GM19452 (cell line): ENCODE data around the gene SUMO4.

ENCODE experiments used
- ATAC-seq: cut with Tn5 transposase; IDR thresholded peaks from one replicate; pipeline ENCODE4 v1.9.1; 2021; ENCODE audit not compliant: unreplicated experiment

Gene SUMO4

DNA sequence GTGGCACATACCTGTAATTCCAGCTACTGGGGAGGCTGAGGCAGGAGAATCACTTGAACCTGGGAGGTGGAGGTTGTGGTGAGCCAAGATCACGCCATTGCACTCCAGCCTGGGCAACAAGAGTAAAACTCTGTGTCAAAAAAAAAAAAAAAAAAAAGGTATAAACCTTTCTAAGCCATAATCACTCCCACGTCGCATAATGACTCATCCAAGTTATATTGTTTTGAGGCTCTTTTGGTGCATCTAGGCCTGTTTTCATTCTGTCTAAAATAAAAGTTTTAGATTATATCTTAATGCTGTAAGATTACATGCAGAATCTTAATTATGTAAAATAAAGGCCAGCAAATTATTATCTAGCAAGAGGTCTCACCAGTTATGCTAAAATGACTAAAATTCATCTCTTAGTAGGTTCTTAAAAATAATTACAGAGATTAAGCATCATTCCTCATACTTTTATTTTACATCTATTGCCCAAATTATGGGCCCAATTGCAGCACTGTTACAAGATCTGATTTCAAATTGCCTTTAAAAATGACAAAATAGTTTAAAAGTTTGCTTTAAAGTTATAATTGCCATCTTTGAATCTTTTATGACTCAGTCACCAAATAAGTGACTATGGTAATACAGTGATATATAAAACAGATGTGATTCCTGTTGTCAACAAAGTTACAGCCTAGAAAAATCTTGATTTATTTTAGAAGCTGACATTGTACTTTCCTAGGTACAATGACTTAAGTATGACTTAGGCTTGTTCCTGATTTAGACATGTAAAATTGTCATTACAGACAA is 10.4 kb upstream of the SUMO4 start:
- no peak for ATAC-seq

- no peak for ATAC-seq
Observed at GRCh38 chr6:149392093-149392492, 8.0 kb upstream of the SUMO4 start.

- ATAC-seq = no peak
Observed at GRCh38 chr6:149392535-149392934, 7.5 kb upstream of the SUMO4 start.

- no peak for ATAC-seq
Observed at GRCh38 chr6:149393002-149393679, 6.9 kb upstream of the SUMO4 start.

GRCh38 chr6:149395185-149395584 is 4.9 kb upstream of the SUMO4 start:
- ATAC-seq = no peak

DNA sequence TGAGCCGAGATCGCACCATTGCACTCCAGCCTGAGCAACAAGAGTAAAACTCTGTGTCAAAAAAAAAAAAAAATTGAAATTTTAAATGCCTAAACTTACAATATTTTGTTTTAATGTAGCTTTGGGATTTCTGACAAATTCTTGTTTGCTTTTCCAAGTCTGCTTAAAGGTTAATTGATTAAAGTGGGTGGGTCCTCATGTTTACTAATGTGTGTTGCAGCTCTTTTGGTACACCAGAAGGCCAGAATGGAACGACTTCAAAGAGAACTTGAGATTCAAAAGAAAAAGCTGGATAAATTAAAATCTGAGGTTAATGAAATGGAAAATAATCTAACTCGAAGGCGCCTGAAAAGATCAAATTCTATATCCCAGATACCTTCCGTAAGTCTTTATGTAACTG is 2.7 kb upstream of the SUMO4 start:
- ATAC-seq = no peak

DNA sequence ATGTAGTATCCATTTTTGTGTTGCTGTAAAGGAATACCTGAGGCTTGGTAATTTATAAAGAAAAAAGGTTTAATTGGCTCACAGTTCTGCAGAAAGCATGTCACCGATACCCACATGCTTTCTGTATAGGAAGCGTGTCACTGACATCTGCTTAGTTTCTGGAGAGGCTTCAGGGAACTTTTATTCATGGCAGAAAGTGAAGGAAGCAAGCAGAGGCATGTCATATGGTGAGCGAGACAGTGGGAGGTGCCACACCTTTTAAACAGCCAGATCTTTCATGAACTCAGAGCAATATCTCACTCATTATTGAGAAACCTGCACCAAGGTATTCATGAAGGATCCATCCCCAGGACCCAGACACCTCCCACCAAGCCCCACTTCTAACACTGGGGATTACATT is 3.5 kb downstream of the SUMO4 start:
- no peak for ATAC-seq

- ATAC-seq = no peak
Observed at GRCh38 chr6:149405823-149406765, 6.0 kb downstream of the SUMO4 start.

DNA sequence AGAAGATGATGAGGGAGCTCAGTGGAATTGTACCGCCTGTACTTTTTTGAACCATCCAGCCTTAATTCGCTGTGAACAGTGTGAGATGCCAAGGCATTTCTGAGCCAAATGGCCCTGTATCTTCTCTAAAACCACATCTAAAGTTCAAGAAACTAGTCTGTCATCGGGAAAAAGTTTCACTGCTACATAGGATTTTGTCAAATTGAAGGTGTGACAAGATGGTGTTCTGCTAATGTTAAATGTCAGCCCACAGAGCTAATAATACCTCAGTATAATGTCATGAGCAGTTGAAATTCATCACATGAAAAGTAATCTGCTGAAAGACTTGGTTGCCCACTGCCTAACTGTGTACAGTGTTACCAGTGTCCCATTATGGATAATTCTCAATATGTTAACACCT is 9.6 kb downstream of the SUMO4 start:
- ATAC-seq = no peak

- no peak for ATAC-seq
Observed at GRCh38 chr6:149410557-149410956, 10.5 kb downstream of the SUMO4 start.

- ATAC-seq = no peak
Observed at GRCh38 chr6:149414009-149414408, 13.9 kb downstream of the SUMO4 start.

DNA sequence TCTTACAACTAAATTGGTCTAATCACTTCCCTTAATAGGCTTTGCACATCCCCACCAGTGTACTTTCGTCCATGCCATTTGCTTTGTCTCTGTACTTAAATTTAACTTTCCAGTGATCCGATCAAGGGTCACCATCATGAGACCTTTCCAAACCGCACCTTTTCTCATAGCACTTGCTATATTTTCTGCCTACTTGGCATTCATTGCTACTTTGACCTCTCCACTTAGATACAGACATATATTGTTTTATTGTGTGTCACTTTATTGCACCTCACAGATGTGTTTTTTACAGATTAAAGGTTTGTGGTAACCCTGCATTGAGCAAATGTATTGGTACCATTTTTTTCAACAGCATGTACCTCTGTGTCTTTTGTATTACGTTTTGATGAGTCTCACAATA is 14.8 kb downstream of the SUMO4 start:
- no peak for ATAC-seq

GRCh38 chr6:149419696-149420404 is 19.8 kb downstream of the SUMO4 start:
- no peak for ATAC-seq

DNA sequence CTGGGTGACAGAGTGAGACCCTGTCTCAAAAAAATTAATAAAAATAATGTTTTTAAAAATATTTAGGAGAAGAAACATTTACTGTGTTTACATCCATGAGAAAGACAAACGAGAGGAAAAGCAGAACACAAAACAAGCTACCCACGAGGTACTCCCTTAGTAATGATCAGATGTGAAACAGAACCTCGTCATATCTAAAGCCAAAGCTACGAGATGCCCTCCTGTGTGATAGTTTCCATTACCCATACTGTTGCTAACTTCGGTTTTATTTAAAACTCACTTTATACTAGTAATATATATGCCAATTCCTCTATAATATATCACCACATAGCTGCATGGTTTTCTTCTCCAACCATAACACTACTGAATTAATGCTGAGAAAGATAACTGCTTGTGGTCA is 21.1 kb downstream of the SUMO4 start:
- no peak for ATAC-seq

DNA sequence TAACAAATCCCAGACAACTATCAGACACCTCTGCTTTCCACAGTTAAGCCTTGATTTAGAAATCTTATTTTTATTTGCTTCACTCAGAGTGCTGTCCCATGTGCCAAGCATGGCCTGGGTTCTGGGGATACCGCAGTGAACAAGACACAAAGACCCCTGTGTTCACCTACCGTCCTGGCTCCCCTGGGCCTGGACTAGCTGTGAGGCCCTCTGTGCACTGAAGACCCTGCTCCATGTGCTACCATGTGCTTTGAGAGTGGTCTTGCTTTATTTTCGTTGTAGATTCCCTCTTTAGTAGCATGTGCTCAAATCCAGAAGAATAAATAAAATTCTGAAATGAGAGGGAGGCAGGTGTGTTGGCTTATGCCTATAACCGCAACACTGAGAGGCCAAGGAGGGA is 22.5 kb downstream of the SUMO4 start:
- no peak for ATAC-seq

DNA sequence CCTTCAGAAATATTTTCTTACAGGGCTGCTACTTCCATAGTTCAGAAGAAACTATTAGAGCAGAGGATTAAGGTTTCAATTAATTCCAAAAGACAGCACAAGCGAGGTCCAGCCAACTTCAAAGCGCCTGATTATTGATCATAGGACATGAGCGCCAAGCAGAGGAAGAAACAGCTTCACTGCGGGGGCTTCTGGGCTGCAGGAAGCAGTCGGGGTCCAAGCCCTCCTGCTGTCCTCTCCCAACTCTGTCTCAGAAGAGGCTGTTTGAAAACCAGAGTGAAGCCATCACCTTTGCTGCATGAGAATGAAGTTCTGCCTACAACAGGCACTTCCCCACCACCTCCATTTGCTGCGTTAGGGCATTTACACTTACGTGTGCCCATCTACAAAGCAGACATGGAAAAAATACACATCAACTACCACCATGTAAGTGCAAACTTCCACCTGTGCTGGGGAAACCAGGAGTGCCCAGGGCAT is 23.9 kb downstream of the SUMO4 start:
- ATAC-seq = no peak

DNA sequence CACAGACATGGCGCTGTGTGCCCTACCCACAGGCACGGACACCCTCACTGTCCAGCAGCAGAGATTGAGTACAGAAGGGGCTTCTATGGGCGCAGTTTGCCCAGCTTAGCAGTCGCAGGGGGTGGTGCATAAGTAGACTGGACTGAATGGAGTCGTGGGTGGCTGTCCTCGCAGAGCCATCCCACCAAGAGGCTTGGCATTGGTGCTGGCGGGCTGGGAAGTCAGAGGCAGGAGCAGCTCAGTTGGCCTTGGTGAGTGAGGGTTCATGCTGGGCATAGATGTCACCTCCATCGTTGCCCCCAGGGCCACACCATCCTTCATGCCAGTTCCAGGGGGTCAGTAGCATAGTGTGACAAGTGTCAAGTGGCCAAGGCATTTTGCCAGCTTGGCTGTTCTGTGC is 25.2 kb downstream of the SUMO4 start:
- no peak for ATAC-seq

GRCh38 chr6:149425754-149426153 is 25.7 kb downstream of the SUMO4 start:
- ATAC-seq = no peak

GRCh38 chr6:149428606-149429005 is 28.5 kb downstream of the SUMO4 start:
- ATAC-seq = no peak

DNA sequence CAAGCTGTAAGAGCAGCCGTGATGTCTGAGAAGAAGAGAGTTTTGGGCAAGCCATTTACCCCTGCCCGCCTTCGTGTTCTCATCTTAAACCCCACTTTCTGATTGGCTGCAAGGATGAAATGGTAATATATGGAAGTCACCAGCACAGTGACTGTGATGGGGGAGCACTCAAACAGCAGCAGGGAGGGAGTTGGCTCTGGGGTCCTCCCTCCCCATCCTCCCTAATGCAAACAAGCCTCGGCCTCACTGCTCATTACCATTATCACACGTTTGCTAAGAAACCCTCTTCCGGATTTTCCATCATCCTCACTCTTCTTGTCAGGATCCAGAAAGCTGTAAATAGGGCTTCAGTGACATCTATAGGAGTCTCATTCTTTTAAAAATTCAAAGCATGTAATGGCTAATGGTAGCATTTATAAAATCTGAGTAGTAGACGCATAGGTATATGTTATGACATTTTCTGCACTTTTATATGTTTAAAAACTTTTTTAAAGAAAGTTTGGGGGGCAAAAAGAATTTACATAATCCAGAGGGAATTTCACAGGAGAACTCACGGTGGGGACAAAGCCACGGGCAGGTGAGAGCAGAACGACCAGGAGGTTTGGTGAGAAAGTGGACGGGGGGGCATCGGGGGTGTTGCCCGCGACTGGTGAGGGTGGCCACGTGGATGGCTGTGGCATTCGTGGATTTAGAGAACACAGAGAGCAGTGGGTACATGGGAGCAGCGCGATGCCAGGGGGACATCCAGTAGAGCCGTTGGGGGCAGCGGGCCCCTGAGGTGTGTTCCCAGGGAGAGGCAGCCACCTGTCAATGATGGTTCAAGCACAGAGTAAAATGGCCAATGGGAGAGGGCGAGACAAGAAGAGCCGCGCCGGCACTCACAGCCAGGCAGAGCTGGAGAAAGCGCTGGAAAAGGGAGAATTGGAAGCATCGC is 29.6 kb downstream of the SUMO4 start:
- no peak for ATAC-seq
